Heart left ventricle (tissue), 13 donors: ENCODE data around the gene RFX4.

Experiments used
- CTCF ChIP-seq, 12 donors: fragments of 200-600 bp; sonication (generic) in 4 of 12; IDR thresholded peaks; one replicate each; pipeline versions ENCODE4 v1.5.0 to v1.8.0; 2018 to 2022; ENCODE audit warnings: antibody characterized with exemption in 12 of 12, mild to moderate bottlenecking in 5 of 12
- POLR2A ChIP-seq, 2 donors: fragments of 450-650 bp; IDR thresholded peaks; one replicate each; pipeline ENCODE4 v1.6.1; 2017; ENCODE audit warnings: antibody characterized with exemption in 2 of 2, mild to moderate bottlenecking in 2 of 2, moderate library complexity in 2 of 2
- donor health status: ischemic (EF 13 %, LVEDD 7.1; RV severe dilation, severe dysfunction).
- donor health status: DM: no; HTN: yes; CAD: no.
- donor health status: DM: no; HTN: no; CAD: no.
- donor health status: ischemic (EF 25% LVEDD 6.9; RV normal size, moderate dysfunction).
- donor health status: ischemic (EF 25% LVEDD 5.7; RV mildly dilated, moderate dysfunction).
- donor health status: ischemic (EF 35%, LVEDD 5.7; RV mildly dilated, moderate dysfunction).
- donor health status: nonischemic (EF 11% LVEDD 7.7; RV severe dilation, severe dysfunction).
- donor health status: DM: yes; HTN: yes; CAD: no.
- donor health status: PGD.
- donor health status: ischemic (EF 29% LVEDD 5.4; RV normal size, mild dysfunction).
- donor health status: nonischemic (EF 23%, LVEDD 6.1; RV moderate dilation, normal function).

GRCh38 chr12:106585521-106586277 is 2.9 kb downstream of the RFX4 start:
- TF ChIP-seq CTCF (IDR thresholded peaks at IDR 0.05) (no peak), POLR2A (IDR thresholded peaks at IDR 0.05) (no peak)
